SK-N-MC (cell line): ENCODE data around the gene MYO1D.

Source experiments
- DNase-seq: peaks from one replicate; pipeline ENCODE4 v3.0.0-alpha.2; 2011; ENCODE audit warnings: low read depth, low spot score
- H3K27ac ChIP-seq: fragments of 200-600 bp; sonication (generic); 2 replicates; pipeline ENCODE4 v1.5.1; 2016; ENCODE audit warnings: mixed run types
- H3K36me3 ChIP-seq: fragments of 200-600 bp; sonication (generic); 2 replicates; pipeline ENCODE4 v1.6.1; 2017; ENCODE audit warnings: antibody characterized with exemption, low read length, mixed read lengths; ENCODE audit not compliant: insufficient read depth
- H3K4me3 ChIP-seq: fragments of 200-600 bp; sonication (generic); 2 replicates; pipeline ENCODE4 v1.5.1; 2016
- H3K9ac ChIP-seq: fragments of 200-600 bp; sonication (generic); 2 replicates; pipeline ENCODE4 v1.8.0; 2017; ENCODE audit warnings: mixed run types, mixed read lengths; ENCODE audit not compliant: insufficient read length
- H3K9me3 ChIP-seq: fragments of 200-600 bp; sonication (generic); 2 replicates; pipeline ENCODE4 v1.6.1; 2017; ENCODE audit warnings: low read depth, mild to moderate bottlenecking, antibody characterized with exemption, low read length, moderate library complexity, mixed read lengths
- EZH2 ChIP-seq: fragments of 200-600 bp; sonication (generic); IDR thresholded peaks from one replicate; pipeline ENCODE4 v1.6.1; 2017; ENCODE audit warnings: antibody characterized with exemption
- FOXP2 ChIP-seq: optimal IDR thresholded peaks from 2 replicates; pipeline ENCODE3; 2011; ENCODE audit warnings: mild to moderate bottlenecking, moderate library complexity; ENCODE audit not compliant: insufficient read depth; ENCODE audit errors: extremely low read length, control extremely low read depth
- POLR2AphosphoS5 ChIP-seq: IDR thresholded peaks from 2 replicates; pipeline ENCODE4 v1.6.1; 2012; ENCODE audit warnings: mild to moderate bottlenecking, low read depth, low read length, borderline replicate concordance

MYO1D gene

DNA sequence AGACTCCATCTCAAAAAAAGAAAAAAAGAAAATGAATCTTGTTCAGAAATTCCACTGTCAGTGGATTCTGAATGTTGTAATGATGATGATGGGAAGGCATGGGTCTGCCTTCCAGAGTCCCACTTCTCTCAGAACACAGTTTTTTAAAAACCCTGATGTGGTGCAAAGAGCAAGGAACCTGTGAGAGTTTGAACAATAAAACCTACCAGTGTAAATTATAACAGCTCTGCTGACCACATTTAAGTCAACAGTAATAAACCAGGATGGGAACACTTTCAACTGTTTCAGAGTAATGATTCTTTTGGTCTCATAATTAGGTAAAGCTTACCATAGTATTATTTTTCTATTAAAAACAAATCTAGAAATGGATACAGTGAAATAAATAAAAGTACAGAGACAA is 99.0 kb downstream of the MYO1D start:
- Histone ChIP-seq H3K36me3 (no peaks in the 10 kb centered on the region), H3K27ac (peak overlapping the region; percentile 39; the same call in 1 of the 2 replicates), H3K9ac (no peak overlapping the region), H3K9me3 (no peaks in the 10 kb centered on the region), H3K4me3 (peak overlapping the region; percentile 30; the same call in 1 of the 2 replicates)
- TF ChIP-seq FOXP2 (no peak), POLR2AphosphoS5 (no peak), EZH2 (no peak)
- no peak for DNase-seq

DNA sequence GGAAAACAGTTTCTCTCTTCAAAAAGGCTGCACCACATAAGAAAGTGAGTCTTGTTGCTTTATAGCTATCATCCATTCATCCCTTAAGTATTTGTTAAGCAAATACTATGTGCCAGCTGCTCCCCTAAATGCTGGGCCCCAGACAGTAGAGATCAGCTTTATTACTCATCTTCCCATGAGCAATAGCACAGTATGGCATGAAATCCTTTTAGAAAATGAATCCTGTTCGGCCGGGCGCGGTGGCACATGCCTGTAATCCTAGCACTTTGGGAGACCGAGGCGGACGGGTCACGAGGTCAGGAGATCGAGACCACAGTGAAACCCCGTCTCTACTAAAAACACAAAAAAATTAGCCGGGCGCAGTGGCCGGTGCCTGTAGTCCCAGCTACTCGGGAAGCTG is 99.5 kb downstream of the MYO1D start:
- no peak overlapping the region for H3K27ac ChIP-seq
- H3K9me3 ChIP-seq, result no peaks in the 10 kb centered on the region
- no peak for TF ChIP-seq FOXP2
- no peak for TF ChIP-seq POLR2AphosphoS5
- no peak for TF ChIP-seq EZH2
- no peak overlapping the region for H3K9ac ChIP-seq
- DNase-seq, result no peak
- H3K4me3 ChIP-seq, result no peak overlapping the region
- no peaks in the 10 kb centered on the region for H3K36me3 ChIP-seq

DNA sequence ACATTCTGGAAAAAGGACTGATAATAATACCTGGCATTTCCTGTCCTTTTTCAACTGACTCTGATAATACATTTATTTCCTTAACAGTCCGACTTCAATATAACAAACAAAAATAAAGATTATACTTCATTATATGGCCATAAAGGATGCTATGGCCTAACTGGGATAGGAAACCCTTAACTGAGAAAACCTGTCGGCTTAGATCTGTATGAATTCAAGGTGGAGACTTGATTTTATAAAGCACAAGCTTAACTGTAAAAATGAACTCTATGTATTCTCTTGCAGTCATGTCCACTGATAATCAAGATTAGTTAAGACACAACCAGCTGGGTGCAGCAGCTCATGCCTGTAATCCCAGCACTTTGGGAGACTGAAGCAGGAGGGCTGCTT is 102.2 kb downstream of the MYO1D start:
- Histone ChIP-seq H3K4me3 (no peak overlapping the region), H3K9me3 (no peaks in the 10 kb centered on the region), H3K27ac (peak overlapping the region; percentile 19; the same call in 1 of the 2 replicates), H3K36me3 (no peaks in the 10 kb centered on the region), H3K9ac (no peak overlapping the region)
- no peak for DNase-seq
- no peak for TF ChIP-seq EZH2

DNA sequence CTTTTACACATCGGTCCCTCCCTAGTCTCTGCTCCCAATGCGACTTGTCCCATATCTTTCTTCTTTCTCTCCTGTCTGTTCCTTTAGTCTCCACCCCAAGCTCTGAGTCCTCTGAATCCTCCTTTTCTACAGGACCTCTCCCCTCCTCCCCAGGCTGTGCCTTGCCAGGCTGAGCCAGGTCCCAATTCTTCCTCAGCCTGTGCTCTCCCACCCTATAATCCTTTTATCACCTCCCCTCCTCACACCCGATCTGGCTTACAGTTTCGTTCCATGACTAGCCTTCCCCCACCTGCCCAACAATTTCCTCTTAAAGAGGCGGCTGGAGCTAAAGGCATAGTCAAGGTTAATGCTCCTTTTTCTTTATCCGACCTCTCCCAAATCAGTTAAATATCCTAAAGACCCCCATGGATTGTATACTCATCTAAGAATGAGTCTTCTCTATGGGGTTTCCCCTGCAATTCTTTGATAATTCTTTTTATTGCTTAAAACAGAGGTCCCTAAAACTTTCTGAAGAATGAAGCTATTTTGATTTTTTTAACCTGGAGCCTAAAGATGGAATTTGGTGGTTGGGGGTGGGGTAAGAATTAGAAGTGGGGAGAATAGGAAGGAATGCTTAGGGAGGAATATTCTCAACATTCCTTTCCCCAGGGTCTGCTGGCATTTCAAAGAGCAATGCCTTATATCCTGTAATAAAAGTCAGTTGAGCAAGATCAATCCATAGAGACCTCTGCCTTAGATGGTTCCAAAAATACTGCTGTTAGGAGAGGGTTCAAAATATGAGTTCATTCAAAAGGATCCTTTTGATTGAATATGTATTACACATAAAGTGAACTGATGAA is 102.8 kb downstream of the MYO1D start:
- peak; percentile 26 for DNase-seq
- Histone ChIP-seq H3K4me3 (no peak overlapping the region), H3K9me3 (no peaks in the 10 kb centered on the region), H3K9ac (no peak overlapping the region), H3K36me3 (no peaks in the 10 kb centered on the region), H3K27ac (peak overlapping the region; percentile 19; the same call in 1 of the 2 replicates)
- TF ChIP-seq EZH2, result no peak
- TF ChIP-seq FOXP2, result no peak
- no peak for TF ChIP-seq POLR2AphosphoS5

DNA sequence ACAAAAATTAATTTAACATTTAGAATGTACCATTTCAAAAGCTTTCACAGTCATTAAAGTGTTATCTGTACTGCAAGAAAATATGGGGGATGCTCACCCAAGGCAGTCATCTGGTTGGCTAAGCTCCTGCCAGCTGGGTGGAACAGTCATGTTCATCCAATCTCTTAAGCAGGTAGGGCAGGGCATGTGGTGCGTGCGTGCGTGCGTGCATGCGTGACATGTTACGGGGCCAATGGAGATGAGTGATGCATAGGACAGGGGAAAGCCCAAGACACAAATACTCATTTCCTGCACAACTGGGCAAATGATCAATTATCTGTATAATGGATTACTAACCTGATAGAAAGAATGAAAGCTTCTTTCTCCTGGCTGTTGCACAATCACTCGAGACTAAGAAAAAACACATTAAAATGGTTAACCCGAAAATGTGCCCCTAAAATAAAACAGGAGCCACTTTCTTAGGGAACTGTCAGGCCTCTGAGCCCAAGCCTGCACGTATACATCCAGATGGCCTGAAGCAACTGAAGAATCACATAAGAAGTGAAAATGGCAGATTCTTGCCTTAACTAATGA is 104.4 kb downstream of the MYO1D start:
- Histone ChIP-seq H3K36me3 (no peaks in the 10 kb centered on the region), H3K4me3 (no peak overlapping the region), H3K9me3 (no peaks in the 10 kb centered on the region), H3K27ac (no peak overlapping the region), H3K9ac (no peak overlapping the region)
- DNase-seq, result no peak
- no peak for TF ChIP-seq POLR2AphosphoS5
- no peak for TF ChIP-seq FOXP2
- no peak for TF ChIP-seq EZH2

DNA sequence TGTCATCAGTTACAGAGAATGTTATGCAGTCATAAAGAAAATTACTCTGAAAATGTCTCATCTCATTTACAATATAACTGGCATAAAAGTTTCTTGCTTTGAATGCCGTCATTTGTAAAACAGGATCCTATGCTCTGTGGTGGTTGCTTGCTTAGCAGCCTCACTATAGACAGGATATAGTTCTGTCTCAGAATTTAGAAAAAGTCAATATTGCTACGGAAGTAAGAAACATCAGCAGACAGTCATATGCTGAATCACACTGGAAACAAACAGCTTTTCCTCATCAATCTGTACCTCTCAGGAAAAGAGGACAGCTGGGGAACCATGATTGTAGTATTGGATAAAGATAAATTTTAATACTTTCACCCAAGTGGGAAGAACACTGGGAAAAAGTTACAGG is 105.5 kb downstream of the MYO1D start:
- Histone ChIP-seq H3K36me3 (no peaks in the 10 kb centered on the region), H3K9ac (no peak overlapping the region), H3K9me3 (no peaks in the 10 kb centered on the region), H3K4me3 (no peak overlapping the region), H3K27ac (no peak overlapping the region)
- DNase-seq, result no peak
- TF ChIP-seq FOXP2, result no peak

DNA sequence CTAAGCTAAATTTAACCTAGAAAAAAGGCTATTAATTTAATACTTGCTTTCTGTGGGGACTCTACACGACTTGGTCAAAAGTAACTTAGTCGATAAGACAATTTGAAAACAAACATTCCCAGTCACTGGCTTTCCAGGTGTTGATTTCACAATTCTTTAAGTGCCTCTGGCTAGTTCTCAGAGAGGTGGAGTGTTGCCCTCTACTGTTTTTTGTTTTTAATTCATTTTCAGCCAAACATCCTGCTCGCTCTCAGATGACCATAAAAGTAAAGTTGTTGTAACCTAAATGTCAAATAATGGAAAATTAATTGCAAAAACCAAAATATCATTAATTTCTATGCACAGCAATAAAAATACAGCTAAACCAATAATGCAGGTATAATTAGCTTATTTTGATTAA is 107.1 kb downstream of the MYO1D start:
- H3K9ac ChIP-seq, result no peak overlapping the region
- DNase-seq, result no peak
- no peak for TF ChIP-seq FOXP2
- no peak for TF ChIP-seq EZH2
- no peak for TF ChIP-seq POLR2AphosphoS5
- no peaks in the 10 kb centered on the region for H3K36me3 ChIP-seq
- H3K4me3 ChIP-seq, result no peak overlapping the region
- no peaks in the 10 kb centered on the region for H3K9me3 ChIP-seq
- no peak overlapping the region for H3K27ac ChIP-seq

DNA sequence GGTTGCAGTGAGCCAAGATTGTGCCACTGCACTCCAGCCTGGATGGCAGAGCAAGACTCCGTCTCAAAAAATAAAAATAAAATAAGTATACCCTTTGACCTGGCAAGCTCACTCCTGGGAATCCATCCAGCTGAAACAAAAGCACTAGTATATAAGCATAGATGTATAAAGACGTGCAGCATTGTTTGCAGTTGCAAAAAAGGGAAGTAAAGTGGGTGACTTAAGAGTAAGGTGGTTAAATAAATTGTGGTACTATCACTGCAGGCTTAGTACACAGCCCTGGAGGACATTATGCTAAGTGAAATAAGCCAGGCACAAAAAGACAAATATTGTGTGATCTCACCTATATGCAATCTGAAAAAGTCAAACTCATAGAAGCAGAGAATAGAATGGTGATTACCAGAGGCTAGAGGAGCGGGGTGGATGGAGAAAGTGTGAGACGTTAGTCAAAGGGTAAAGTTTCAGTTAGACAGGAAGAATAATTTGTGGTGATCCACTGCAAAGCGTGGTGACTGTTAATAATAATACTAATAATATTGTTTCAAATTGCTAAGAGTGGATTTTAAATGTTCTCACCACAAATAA is 113.0 kb downstream of the MYO1D start:
- no peak for TF ChIP-seq EZH2
- no peak for TF ChIP-seq FOXP2
- no peak for TF ChIP-seq POLR2AphosphoS5

DNA sequence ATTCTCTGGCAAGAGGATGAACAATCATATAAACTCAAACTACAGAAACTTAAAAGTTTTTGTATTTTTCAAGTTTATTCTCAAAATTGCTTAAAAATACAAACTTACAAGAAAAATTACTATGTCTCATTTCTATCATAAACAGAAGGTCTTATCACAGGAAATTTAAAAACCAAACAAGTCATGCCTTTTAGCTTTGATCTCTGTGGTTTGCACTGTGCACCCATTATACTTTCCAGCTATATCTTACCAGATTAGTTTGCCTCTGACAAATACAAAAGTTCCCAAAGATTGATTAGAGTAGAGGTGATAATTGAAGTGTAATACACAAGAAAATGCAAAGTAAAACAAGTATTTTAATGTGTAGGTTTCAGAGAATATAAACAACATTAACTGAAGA is 117.4 kb downstream of the MYO1D start:
- no peak overlapping the region for H3K27ac ChIP-seq
- TF ChIP-seq EZH2, result no peak
- TF ChIP-seq POLR2AphosphoS5, result no peak
- TF ChIP-seq FOXP2, result no peak
- no peaks in the 10 kb centered on the region for H3K36me3 ChIP-seq
- H3K9me3 ChIP-seq, result no peaks in the 10 kb centered on the region
- no peak overlapping the region for H3K4me3 ChIP-seq
- no peak for DNase-seq
- H3K9ac ChIP-seq, result peak overlapping the region; percentile 23

More for the DNA sequence above, 113.0 kb downstream of the MYO1D start:
- no peaks in the 10 kb centered on the region for H3K36me3 ChIP-seq
- H3K4me3 ChIP-seq, result no peak overlapping the region
- no peak overlapping the region for H3K27ac ChIP-seq
- H3K9ac ChIP-seq, result no peak overlapping the region
- H3K9me3 ChIP-seq, result no peaks in the 10 kb centered on the region
- no peak for DNase-seq
